DOHH2 (cell line): ENCODE results near the gene PLPP3.

Experiments
- H3F3A ChIP-seq: fragments of 200-600 bp; sonication (generic), shearing (Covaris generic); 2 replicates; pipeline ENCODE4 v1.6.0; 2016; ENCODE audit warnings: antibody characterized with exemption, mild to moderate bottlenecking; ENCODE audit not compliant: control insufficient read depth, insufficient read depth
- H3K27ac ChIP-seq: fragments of 200-600 bp; sonication (generic); 2 replicates; pipeline ENCODE4 v1.5.1; 2014; ENCODE audit warnings: low read depth, mild to moderate bottlenecking, low read length, moderate library complexity
- H3K27me3 ChIP-seq: fragments of 200-600 bp; sonication (generic); 2 replicates; pipeline ENCODE4 v1.6.1; 2014; ENCODE audit warnings: mild to moderate bottlenecking, low read length, mixed read lengths; ENCODE audit not compliant: control insufficient read depth
- H3K36me3 ChIP-seq: fragments of 200-600 bp; sonication (generic); 2 replicates; pipeline ENCODE4 v1.6.1; 2014; ENCODE audit warnings: mild to moderate bottlenecking, low read length, moderate library complexity, mixed read lengths; ENCODE audit not compliant: control insufficient read depth
- H3K4me1 ChIP-seq: fragments of 200-600 bp; sonication (generic); 2 replicates; pipeline ENCODE4 v1.6.1; 2014; ENCODE audit warnings: mild to moderate bottlenecking, low read length, mixed read lengths; ENCODE audit not compliant: control insufficient read depth
- H3K4me2 ChIP-seq: fragments of 200-600 bp; sonication (generic); 2 replicates; pipeline ENCODE4 v1.6.0; 2014; ENCODE audit warnings: mild to moderate bottlenecking, low read length, moderate library complexity
- H3K4me3 ChIP-seq: fragments of 200-600 bp; sonication (generic); 2 replicates; pipeline ENCODE4 v1.5.1; 2014; ENCODE audit warnings: mild to moderate bottlenecking, low read length, mixed read lengths
- H3K79me2 ChIP-seq: fragments of 200-600 bp; sonication (generic); 2 replicates; pipeline ENCODE4 v1.6.1; 2014; ENCODE audit warnings: mild to moderate bottlenecking, low read length, mixed read lengths; ENCODE audit not compliant: control insufficient read depth
- H3K9me2 ChIP-seq: fragments of 200-600 bp; sonication (generic); replicated peaks from 2 replicates; pipeline ENCODE4 v1.6.1; 2014; ENCODE audit warnings: mild to moderate bottlenecking, low read length, mixed read lengths; ENCODE audit not compliant: control insufficient read depth
- H3K9me3 ChIP-seq: fragments of 200-600 bp; sonication (generic); 2 replicates; pipeline ENCODE4 v1.6.1; 2014; ENCODE audit warnings: antibody characterized with exemption, low read length, mixed read lengths; ENCODE audit not compliant: control insufficient read depth, insufficient read depth
- H4K20me1 ChIP-seq: fragments of 200-600 bp; sonication (generic); 2 replicates; pipeline ENCODE4 v1.6.0; 2014; ENCODE audit warnings: low read depth, mild to moderate bottlenecking, antibody characterized with exemption, low read length, moderate library complexity; ENCODE audit not compliant: control insufficient read depth, insufficient read depth
- CTCF ChIP-seq: fragments of 200-600 bp; sonication (generic); IDR thresholded peaks from one replicate; pipeline ENCODE4 v1.5.1; 2014; ENCODE audit warnings: antibody characterized with exemption, mild to moderate bottlenecking, low read depth, low read length; ENCODE audit not compliant: poor library complexity, severe bottlenecking
- EZH2phosphoT487 ChIP-seq: fragments of 200-600 bp; sonication (generic); IDR thresholded peaks from 2 replicates; pipeline ENCODE4 v1.6.1; 2017; ENCODE audit warnings: borderline replicate concordance, mild to moderate bottlenecking, antibody characterized with exemption, low read length, moderate library complexity, mixed read lengths

Gene PLPP3

GRCh38 chr1:56448529-56449300 is 130.6 kb downstream of the PLPP3 start:
- H3K27ac ChIP-seq, result no peak overlapping the region
- no peaks in the 10 kb centered on the region for H3K79me2 ChIP-seq
- no peaks in the 10 kb centered on the region for H3K9me2 ChIP-seq
- H3K4me3 ChIP-seq, result no peak overlapping the region
- no peak overlapping the region for H3K4me2 ChIP-seq
- TF ChIP-seq CTCF, result no peak
- TF ChIP-seq EZH2phosphoT487, result no peak
- H3K27me3 ChIP-seq, result no peaks in the 10 kb centered on the region
- H3F3A ChIP-seq, result no peaks in the 10 kb centered on the region
- no peaks in the 10 kb centered on the region for H3K4me1 ChIP-seq
- no peaks in the 10 kb centered on the region for H4K20me1 ChIP-seq
- no peaks in the 10 kb centered on the region for H3K9me3 ChIP-seq
- no peaks in the 10 kb centered on the region for H3K36me3 ChIP-seq

GRCh38 chr1:56447823-56448222 is 131.5 kb downstream of the PLPP3 start:
- Histone ChIP-seq H3K4me2 (no peak overlapping the region), H3K79me2 (no peaks in the 10 kb centered on the region), H3K27me3 (no peaks in the 10 kb centered on the region), H4K20me1 (no peaks in the 10 kb centered on the region), H3K9me3 (no peaks in the 10 kb centered on the region), H3F3A (no peaks in the 10 kb centered on the region), H3K4me1 (no peaks in the 10 kb centered on the region), H3K27ac (no peak overlapping the region), H3K36me3 (no peaks in the 10 kb centered on the region), H3K9me2 (no peaks in the 10 kb centered on the region), H3K4me3 (no peak overlapping the region)
- TF ChIP-seq EZH2phosphoT487 (no peak), CTCF (no peak)

GRCh38 chr1:56446531-56447098 is 132.7 kb downstream of the PLPP3 start:
- Histone ChIP-seq H3K4me1 (no peaks in the 10 kb centered on the region), H4K20me1 (no peaks in the 10 kb centered on the region), H3K9me2 (no peaks in the 10 kb centered on the region), H3K9me3 (no peaks in the 10 kb centered on the region), H3K4me2 (no peak overlapping the region), H3K79me2 (no peaks in the 10 kb centered on the region), H3K27me3 (no peaks in the 10 kb centered on the region), H3F3A (no peaks in the 10 kb centered on the region), H3K27ac (no peak overlapping the region), H3K4me3 (no peak overlapping the region), H3K36me3 (no peaks in the 10 kb centered on the region)
- TF ChIP-seq CTCF, result no peak
- TF ChIP-seq EZH2phosphoT487, result no peak
